H9 (cell line): ENCODE results near the gene SOBP. TPM values are rescaled to one million over a fixed set of nuclear protein-coding genes. Genes with fewer than 3 reads are reported as not detected.

Experiments used
- DNase-seq: peaks from one replicate; pipeline ENCODE4 v3.0.0-alpha.2; 2017
- H2AFZ ChIP-seq: one replicate; pipeline ENCODE4 v1.6.1; 2013; ENCODE audit warnings: mild to moderate bottlenecking, low read length, control low read depth, moderate library complexity
- H2AK5ac ChIP-seq: 2 replicates; pipeline ENCODE4 v1.6.1; 2013; ENCODE audit warnings: low read length, control low read depth, mixed read lengths; ENCODE audit not compliant: insufficient read length
- H2BK120ac ChIP-seq: one replicate; pipeline ENCODE4 v1.6.1; 2013; ENCODE audit warnings: low read depth, mild to moderate bottlenecking, low read length, control low read depth, inconsistent platforms; ENCODE audit not compliant: poor library complexity, severe bottlenecking
- H2BK12ac ChIP-seq: 2 replicates; pipeline ENCODE4 v1.6.1; 2013; ENCODE audit warnings: low read length, control low read depth, mixed read lengths, low read depth; ENCODE audit not compliant: insufficient read length
- H2BK15ac ChIP-seq: 2 replicates; pipeline ENCODE4 v1.6.1; 2013; ENCODE audit warnings: low read depth, low read length, control low read depth
- H2BK20ac ChIP-seq: one replicate; pipeline ENCODE4 v1.6.1; 2013; ENCODE audit warnings: low read depth, mild to moderate bottlenecking, low read length, control low read depth, inconsistent platforms; ENCODE audit not compliant: poor library complexity, severe bottlenecking
- H2BK5ac ChIP-seq: 2 replicates; pipeline ENCODE4 v1.6.1; 2013; ENCODE audit warnings: low read length, control low read depth, mixed read lengths; ENCODE audit not compliant: insufficient read length
- H3K14ac ChIP-seq: 2 replicates; pipeline ENCODE4 v1.6.1; 2013; ENCODE audit warnings: low read length, control low read depth; ENCODE audit not compliant: insufficient read depth
- H3K18ac ChIP-seq: 2 replicates; pipeline ENCODE4 v1.6.1; 2013; ENCODE audit warnings: low read depth, mild to moderate bottlenecking, mixed read lengths, low read length, control low read depth; ENCODE audit not compliant: insufficient read length
- H3K23ac ChIP-seq: 2 replicates; pipeline ENCODE4 v1.6.1; 2013; ENCODE audit warnings: low read length, control low read depth, mixed read lengths, low read depth; ENCODE audit not compliant: insufficient read length
- H3K23me2 ChIP-seq: 2 replicates; pipeline ENCODE4 v1.6.1; 2013; ENCODE audit warnings: low read depth, mild to moderate bottlenecking, mixed read lengths, low read length, control low read depth; ENCODE audit not compliant: insufficient read length, poor library complexity, severe bottlenecking
- H3K27ac ChIP-seq: 2 replicates; pipeline ENCODE4 v1.5.1; 2013; ENCODE audit warnings: low read length, control low read depth, mixed read lengths, low read depth; ENCODE audit not compliant: insufficient read length
- H3K27me3 ChIP-seq: 2 replicates; pipeline ENCODE4 v1.6.1; 2013; ENCODE audit warnings: low read length, control low read depth, inconsistent platforms; ENCODE audit not compliant: insufficient read depth
- H3K4ac ChIP-seq: 2 replicates; pipeline ENCODE4 v1.6.1; 2013; ENCODE audit warnings: low read depth, mild to moderate bottlenecking, control low read depth, inconsistent platforms, low read length, moderate library complexity
- H3K4me1 ChIP-seq: 2 replicates; pipeline ENCODE4 v1.6.1; 2013; ENCODE audit warnings: low read length, control low read depth, inconsistent platforms; ENCODE audit not compliant: insufficient read depth
- H3K4me2 ChIP-seq: 2 replicates; pipeline ENCODE4 v1.6.1; 2013; ENCODE audit warnings: low read length, control low read depth, mixed read lengths; ENCODE audit not compliant: insufficient read length, insufficient read depth
- H3K56ac ChIP-seq: 2 replicates; pipeline ENCODE4 v1.6.1; 2013; ENCODE audit warnings: low read depth, mild to moderate bottlenecking, mixed read lengths, low read length, control low read depth; ENCODE audit not compliant: insufficient read length
- H3K79me1 ChIP-seq: 2 replicates; pipeline ENCODE4 v1.6.1; 2013; ENCODE audit warnings: low read depth, mild to moderate bottlenecking, moderate library complexity, low read length, control low read depth, inconsistent platforms; ENCODE audit not compliant: insufficient read depth, poor library complexity, severe bottlenecking
- H3K79me2 ChIP-seq: 2 replicates; pipeline ENCODE4 v1.6.1; 2013; ENCODE audit warnings: low read length, control low read depth, inconsistent platforms; ENCODE audit not compliant: insufficient read depth
- H3K9ac ChIP-seq: 2 replicates; pipeline ENCODE4 v1.6.1; 2013; ENCODE audit warnings: low read length, control low read depth, mixed read lengths; ENCODE audit not compliant: insufficient read length; ENCODE audit errors: extremely low read depth
- H3K9me3 ChIP-seq: one replicate; pipeline ENCODE4 v1.6.1; 2013; ENCODE audit warnings: low read depth, low read length, inconsistent platforms; ENCODE audit not compliant: control insufficient read depth
- H3T11ph ChIP-seq: one replicate; pipeline ENCODE4 v1.6.1; 2013; ENCODE audit warnings: mild to moderate bottlenecking, low read length, control low read depth, inconsistent platforms
- H4K20me1 ChIP-seq: one replicate; pipeline ENCODE4 v1.6.1; 2013; ENCODE audit not compliant: control insufficient read depth, insufficient read length, insufficient read depth
- H4K5ac ChIP-seq: 2 replicates; pipeline ENCODE4 v1.6.1; 2013; ENCODE audit warnings: low read depth, mild to moderate bottlenecking, mixed read lengths, low read length, control low read depth; ENCODE audit not compliant: insufficient read length
- H4K8ac ChIP-seq: replicated peaks from 2 replicates; pipeline ENCODE4 v1.6.1; 2013; ENCODE audit warnings: low read length, control low read depth, mixed read lengths, low read depth; ENCODE audit not compliant: insufficient read length
- H4K91ac ChIP-seq: 2 replicates; pipeline ENCODE4 v1.6.1; 2013; ENCODE audit warnings: low read depth, mild to moderate bottlenecking, moderate library complexity, mixed read lengths, low read length, control low read depth; ENCODE audit not compliant: insufficient read length
- H3K27ac Mint-ChIP-seq, 3 experiments: 2 replicates in 2 of 3; 3 replicates in 1 of 3; pipeline ENCODE4 v1.8.0; 2020 to 2021; ENCODE audit warnings: mixed read lengths in 3 of 3, mild to moderate bottlenecking in 1 of 3, moderate library complexity in 1 of 3
- H3K27me3 Mint-ChIP-seq: 2 replicates; pipeline ENCODE4 v1.8.0; 2021; ENCODE audit warnings: low read depth, mild to moderate bottlenecking, moderate library complexity, mixed read lengths
- H3K36me3 Mint-ChIP-seq, 3 experiments: 2 replicates in 2 of 3; 3 replicates in 1 of 3; pipeline ENCODE4 v1.8.0; 2020 to 2021; ENCODE audit warnings: low read depth in 3 of 3, mixed read lengths in 3 of 3; ENCODE audit not compliant: insufficient read depth in 1 of 3
- H3K4me1 Mint-ChIP-seq, 2 experiments: 2 replicates each; pipeline ENCODE4 v1.8.0; 2020; ENCODE audit warnings: mixed read lengths in 2 of 2
- H3K4me3 Mint-ChIP-seq, 2 experiments: 2 replicates in 1 of 2; 3 replicates in 1 of 2; pipeline ENCODE4 v1.8.0; 2020 to 2021; ENCODE audit warnings: mild to moderate bottlenecking in 2 of 2, mixed read lengths in 2 of 2, moderate library complexity in 1 of 2
- H3K9me3 Mint-ChIP-seq, 2 experiments: 2 replicates in 1 of 2; 3 replicates in 1 of 2; pipeline ENCODE4 v1.8.0; 2020; ENCODE audit warnings: mild to moderate bottlenecking in 2 of 2, mixed read lengths in 2 of 2, moderate library complexity in 1 of 2
- WGBS: extraction: QIAGEN DNeasy Blood & Tissue Kit; methylation state at CpG from one replicate; pipeline ENCODE4 v1.1.7; 2013; ENCODE audit warnings: missing lambda C conversion rate, low lambda C conversion rate, mixed read lengths; ENCODE audit not compliant: insufficient read length; ENCODE audit errors: extremely low coverage; 5-methylcytosine and 5-hydroxymethylcytosine counted together
- total RNA-seq: library from RNA; stranded (reverse); gene quantifications from 2 replicates; pipeline ENCODE4 v1.2.1, GENCODE V29; 2021
- TF ChIP-seq, protein P1 (sequence below): fragments of 200-600 bp; sonication (generic); conservative IDR thresholded peaks from 3 replicates; pipeline ENCODE4 v1.8.0; 2021; ENCODE audit warnings: antibody characterized with exemption, mild to moderate bottlenecking

SOBP gene
- total RNA-seq, 1 experiment from 2014 or later, result 4.3 TPM

DNA sequence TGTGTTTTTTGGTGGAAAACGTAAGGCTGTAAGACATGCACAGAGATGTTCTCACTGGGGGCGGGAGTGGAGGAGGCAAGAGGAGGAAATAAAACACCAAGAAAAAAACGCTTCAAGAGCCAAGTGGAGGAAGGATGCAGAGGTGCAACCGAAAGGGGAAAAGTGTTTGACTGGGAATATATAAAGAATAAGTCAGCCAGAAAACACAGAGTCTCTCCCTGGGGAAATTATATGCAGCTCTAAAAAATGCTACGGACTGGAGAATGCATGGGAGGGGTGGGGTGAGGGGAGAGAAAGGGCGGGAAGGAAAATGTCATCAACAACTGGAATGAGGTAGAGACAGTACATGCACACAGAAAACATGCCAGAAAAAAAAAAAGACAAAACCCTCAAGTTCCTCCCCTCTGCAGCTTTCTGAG is 200.7 kb downstream of the SOBP start:
- no peak overlapping the region for H3K4me3 Mint-ChIP-seq
- Histone ChIP-seq H4K91ac (no peak overlapping the region), H3K18ac (no peak overlapping the region), H3K4ac (no peak overlapping the region), H2BK5ac (no peak overlapping the region), H3K27ac (no peak overlapping the region), H3K4me1 (no peaks in the 10 kb centered on the region; the same call in 1 of the 2 replicates), H3K79me1 (no peaks in the 10 kb centered on the region), H3K79me2 (no peaks in the 10 kb centered on the region), H3K9ac (no peak overlapping the region), H2BK20ac (no peak overlapping the region), H3K14ac (no peak overlapping the region), H2BK120ac (no peak overlapping the region), H3K4me2 (no peak overlapping the region), H3K23me2 (no peaks in the 10 kb centered on the region), H4K8ac (no peak overlapping the region), H3T11ph (no peak overlapping the region), H3K9me3 (no peaks in the 10 kb centered on the region), H4K5ac (no peak overlapping the region), H2AFZ (no peak overlapping the region), H2BK12ac (no peak overlapping the region), H4K20me1 (peaks cover 2% of the 10 kb centered on the region), H3K27me3 (no peaks in the 10 kb centered on the region), H3K56ac (no peak overlapping the region), H2AK5ac (no peak overlapping the region), H2BK15ac (no peak overlapping the region), H3K23ac (no peak overlapping the region)
- H3K27ac Mint-ChIP-seq, result peak overlapping the region in 1 of 3 experiments; percentile 43; a peak in 1 of 7 replicates
- WGBS, result no CpG with 5 or more reads among the region's 6 CpGs
- H3K9me3 Mint-ChIP-seq, result peaks cover 3 to 10% of the 10 kb centered on the region in 2 experiments; a peak in 3 of 5 replicates
- H3K4me1 Mint-ChIP-seq, result peaks cover 16 to 17% of the 10 kb centered on the region in 2 experiments
- H3K27me3 Mint-ChIP-seq, result no peaks in the 10 kb centered on the region
- TF ChIP-seq, protein P1, sequence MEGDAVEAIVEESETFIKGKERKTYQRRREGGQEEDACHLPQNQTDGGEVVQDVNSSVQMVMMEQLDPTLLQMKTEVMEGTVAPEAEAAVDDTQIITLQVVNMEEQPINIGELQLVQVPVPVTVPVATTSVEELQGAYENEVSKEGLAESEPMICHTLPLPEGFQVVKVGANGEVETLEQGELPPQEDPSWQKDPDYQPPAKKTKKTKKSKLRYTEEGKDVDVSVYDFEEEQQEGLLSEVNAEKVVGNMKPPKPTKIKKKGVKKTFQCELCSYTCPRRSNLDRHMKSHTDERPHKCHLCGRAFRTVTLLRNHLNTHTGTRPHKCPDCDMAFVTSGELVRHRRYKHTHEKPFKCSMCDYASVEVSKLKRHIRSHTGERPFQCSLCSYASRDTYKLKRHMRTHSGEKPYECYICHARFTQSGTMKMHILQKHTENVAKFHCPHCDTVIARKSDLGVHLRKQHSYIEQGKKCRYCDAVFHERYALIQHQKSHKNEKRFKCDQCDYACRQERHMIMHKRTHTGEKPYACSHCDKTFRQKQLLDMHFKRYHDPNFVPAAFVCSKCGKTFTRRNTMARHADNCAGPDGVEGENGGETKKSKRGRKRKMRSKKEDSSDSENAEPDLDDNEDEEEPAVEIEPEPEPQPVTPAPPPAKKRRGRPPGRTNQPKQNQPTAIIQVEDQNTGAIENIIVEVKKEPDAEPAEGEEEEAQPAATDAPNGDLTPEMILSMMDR, result no peak
- H3K36me3 Mint-ChIP-seq, result peaks cover 0 to 8% (median 6%) of the 10 kb centered on the region in 3 experiments; a peak in 3 of 7 replicates
- no peak for DNase-seq
